Ovary (tissue), 9 donors: ENCODE measurements around the gene SOS2. TPM values are rescaled to one million over a fixed set of nuclear protein-coding genes. Genes with fewer than 3 reads are reported as not detected.

ENCODE experiments used
- DNase-seq, 5 donors: peaks; one replicate each; pipeline ENCODE4 v3.0.0-alpha.2; 2019 to 2020
- H3K27ac ChIP-seq, 2 donors: fragments of 200-600 bp; one replicate each; pipeline versions ENCODE4 v1.5.1 to v1.8.0; 2019 to 2022
- H3K27me3 ChIP-seq: fragments of 200-600 bp; one replicate; pipeline ENCODE4 v1.8.0; 2022
- H3K36me3 ChIP-seq: fragments of 200-600 bp; sonication (generic); one replicate; pipeline ENCODE4 v1.5.1; 2019
- H3K4me1 ChIP-seq: one replicate; pipeline ENCODE4 v1.8.1; 2013; ENCODE audit warnings: mild to moderate bottlenecking, moderate library complexity; ENCODE audit not compliant: insufficient read depth
- H3K4me3 ChIP-seq: fragments of 200-600 bp; sonication (generic); one replicate; pipeline ENCODE4 v1.5.1; 2017
- H3K9me3 ChIP-seq, 2 donors: fragments of 200-600 bp in 1 of 2; sonication (generic) in 1 of 2; one replicate each; pipeline versions ENCODE4 v1.5.1 to v1.8.1; 2013 to 2019; ENCODE audit warnings: mild to moderate bottlenecking in 1 of 2, moderate library complexity in 1 of 2
- CTCF ChIP-seq, 3 donors: fragments of 450-650 bp in 2 of 3; fragments of 200-600 bp in 1 of 3; IDR thresholded peaks; one replicate each; pipeline versions ENCODE4 v1.5.1 to v1.8.0; 2016 to 2022; ENCODE audit warnings: antibody characterized with exemption in 3 of 3, mild to moderate bottlenecking in 1 of 3
- EP300 ChIP-seq: sonication (generic); formaldehyde crosslinking; IDR thresholded peaks from one replicate; pipeline ENCODE4 v1.6.1; 2017; ENCODE audit warnings: antibody characterized with exemption
- POLR2A ChIP-seq: fragments of 450-650 bp; IDR thresholded peaks from one replicate; pipeline ENCODE4 v1.6.1; 2017; ENCODE audit warnings: antibody characterized with exemption, mild to moderate bottlenecking, moderate library complexity
- WGBS, 3 donors: extraction: QIAGEN DNeasy Blood & Tissue Kit in 1 of 3; methylation state at CpG; one replicate each; pipeline versions ENCODE4 v1.1.5 to v1.1.7; 2013 to 2017; 5-methylcytosine and 5-hydroxymethylcytosine counted together
- intact Hi-C, 4 donors: fragments of 100-400 bp; cut with DNase I; formaldehyde crosslinking; loops; one replicate each; pipeline versions ENCODE4 v1.11.0 to v1.15.1; 2022 to 2023
- polyA plus RNA-seq, 2 donors: library from polyadenylated mRNA; stranded (reverse); fragments of 200-250 nt in 1 of 2; fragments of 350-450 nt in 1 of 2; fragmentation: Illumina TruSeq in 1 of 2; extraction: RNeasy Lipid Tissue Mini Kit (QIAGEN cat#74804) in 1 of 2; gene quantifications; one replicate each; pipeline ENCODE4 v1.2.3, GENCODE V29; 2013 to 2014
- total RNA-seq, 7 donors: library from RNA; depleted of rRNA in 2 of 7; stranded (reverse); fragments of >200 nt in 2 of 7; fragmentation: NEBNext Ultra II Directional in 3 of 7; extraction: Animal tissue kit (Norgen Biotek cat#: 25700) in 3 of 7; gene quantifications; one replicate each; pipeline versions ENCODE4 v1.1.0 to v1.2.4, GENCODE V29; 2016 to 2023
- donor health status: DM: no; HTN: no; CAD: no; lungs with moderate emphysema.
- donor health status: DM: no; HTN: no; CAD: no.
- donor health status: Bipolar disorder and iron deficiency.
- donor health status: DM: yes; HTN: yes; CAD: no.
- donor health status: DM: no; HTN: no; CAD: no.
- donor health status: DM: yes; HTN: yes; CAD: no.

SOS2 gene
- total and polyA plus RNA-seq, 9 donors = 10.2 to 29.3 (median 26.7) TPM

DNA sequence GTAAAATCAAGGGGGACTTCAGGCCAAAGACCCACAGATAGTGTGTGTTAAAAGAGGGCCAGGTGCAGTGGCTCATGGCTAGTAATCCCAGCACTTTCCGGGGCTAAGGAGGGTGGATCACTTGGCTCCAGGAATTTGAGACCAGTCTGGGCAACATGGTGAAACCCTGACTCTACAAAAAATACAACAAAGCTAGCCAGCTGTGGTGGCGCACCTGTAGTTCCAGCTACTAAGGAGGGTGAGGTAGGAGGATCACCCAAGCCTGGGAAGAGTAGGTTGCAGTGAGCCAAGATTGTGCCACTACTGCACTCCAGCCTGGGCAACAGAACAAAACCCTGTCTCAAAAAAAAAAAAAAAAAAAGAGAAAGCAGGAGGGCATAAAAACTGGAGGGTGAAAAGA lies 123.5 kb downstream of the SOS2 start:
- WGBS, 3 donors = 52 to 72% (median 61%) methylated on average over 2 of the region's 2 CpGs
- H3K27ac ChIP-seq = no peak overlapping the region

DNA sequence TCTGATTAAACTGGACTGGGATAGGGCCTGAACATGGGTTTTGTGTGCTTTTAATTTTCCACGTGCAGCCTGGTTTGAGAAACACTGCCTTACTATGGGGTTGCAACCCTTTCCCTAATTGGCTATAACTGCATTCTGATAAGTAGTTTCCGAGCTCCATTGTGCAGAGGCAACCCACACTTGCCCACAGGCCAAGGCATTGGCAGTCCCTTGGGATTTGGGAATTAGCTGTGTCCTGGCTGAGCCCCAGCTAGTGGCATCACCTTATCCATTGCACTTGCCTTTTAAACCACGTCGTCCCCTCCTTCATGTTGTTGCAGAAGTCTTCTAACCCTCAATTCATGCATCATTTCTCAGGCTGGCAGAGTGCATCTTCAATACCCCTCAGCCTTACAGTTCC lies 125.2 kb downstream of the SOS2 start:
- Histone ChIP-seq H3K36me3 (no peaks in the 10 kb centered on the region), H3K9me3 (no peaks in the 10 kb centered on the region), H3K27me3 (no peaks in the 10 kb centered on the region), H3K4me3 (no peak overlapping the region), H3K27ac (no peak overlapping the region), H3K4me1 (no peaks in the 10 kb centered on the region)
- no peak for TF ChIP-seq EP300
- intact Hi-C loops = loop anchor here in 3 of 4 donors (10.0 kb wide), 2 partner anchors 221 to 241 kb away; no protein-coding TSS in a partner anchor
- WGBS, 3 donors = 57 to 66% (median 61%) methylated on average over 4 of the region's 4 CpGs
- no peak for DNase-seq

More for the DNA sequence above, 123.5 kb downstream of the SOS2 start:
- no peaks in the 10 kb centered on the region for H3K9me3 ChIP-seq
- no peaks in the 10 kb centered on the region for H3K36me3 ChIP-seq
- H3K27me3 ChIP-seq = no peaks in the 10 kb centered on the region
- intact Hi-C loops = loop anchor here in 3 of 4 donors (10.0 kb wide), 2 partner anchors 223 to 243 kb away; no protein-coding TSS in a partner anchor
- no peak overlapping the region for H3K4me3 ChIP-seq
- no peak for DNase-seq
- no peaks in the 10 kb centered on the region for H3K4me1 ChIP-seq
- TF ChIP-seq EP300 (no peak), POLR2A (no peak)

GRCh38 chr14:50103558-50103957 lies 127.8 kb downstream of the SOS2 start:
- DNase-seq = no peak
- Histone ChIP-seq H3K9me3 (no peaks in the 10 kb centered on the region), H3K4me3 (no peak overlapping the region), H3K27me3 (no peaks in the 10 kb centered on the region), H3K27ac (no peak overlapping the region), H3K36me3 (no peaks in the 10 kb centered on the region), H3K4me1 (no peaks in the 10 kb centered on the region)
- WGBS, 3 donors = 34 to 71% (median 54%) methylated on average over 6 of the region's 6 CpGs
- intact Hi-C loops = loop anchor here (5.0 to 10.0 kb wide), 3 partner anchors 219 to 239 kb away; no protein-coding TSS in a partner anchor
- TF ChIP-seq CTCF (IDR thresholded peaks at IDR 0.05) (no peak), EP300 (no peak), POLR2A (no peak)

DNA sequence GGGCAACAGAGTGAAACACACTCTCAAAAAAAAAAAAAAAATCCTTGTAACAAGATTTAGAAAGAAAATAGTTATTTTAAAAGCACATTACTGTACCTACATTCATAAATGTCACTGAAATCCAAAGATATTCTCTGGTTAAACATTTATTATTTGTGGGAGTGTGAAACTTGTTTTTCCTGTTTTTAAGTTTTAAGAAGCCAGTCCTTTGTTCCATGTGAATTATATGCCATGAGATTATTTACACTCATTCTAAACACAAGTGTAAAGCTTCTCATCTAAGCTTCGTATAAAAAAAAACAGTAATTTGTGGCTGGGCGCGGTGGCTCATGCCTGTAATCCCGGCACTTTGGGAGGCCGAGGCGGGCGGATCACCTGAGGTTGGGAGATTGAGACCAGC lies 130.0 kb downstream of the SOS2 start:
- Histone ChIP-seq H3K27me3 (no peaks in the 10 kb centered on the region), H3K27ac (no peak overlapping the region), H3K9me3 (no peaks in the 10 kb centered on the region), H3K4me3 (no peak overlapping the region), H3K36me3 (no peaks in the 10 kb centered on the region), H3K4me1 (no peaks in the 10 kb centered on the region)
- intact Hi-C loops = loop anchor here (5.0 to 10.0 kb wide), 3 partner anchors 217 to 237 kb away; no protein-coding TSS in a partner anchor
- WGBS, 3 donors = 95 to 98% (median 96%) methylated on average over 7 of the region's 7 CpGs
- TF ChIP-seq EP300 (no peak), CTCF (IDR thresholded peaks at IDR 0.05) (no peak), POLR2A (no peak)
- no peak for DNase-seq

- WGBS, 3 donors = 94 to 100% (median 95%) methylated on average over 2 of the region's 2 CpGs
- Histone ChIP-seq H3K27me3 (no peaks in the 10 kb centered on the region), H3K27ac (no peak overlapping the region), H3K36me3 (no peaks in the 10 kb centered on the region), H3K4me3 (no peak overlapping the region), H3K4me1 (no peaks in the 10 kb centered on the region), H3K9me3 (no peaks in the 10 kb centered on the region)
- TF ChIP-seq POLR2A (no peak), EP300 (no peak), CTCF (IDR thresholded peaks at IDR 0.05) (no peak)
- intact Hi-C loops = loop anchor here (5.0 to 10.0 kb wide), 3 partner anchors 216 to 236 kb away; no protein-coding TSS in a partner anchor
- no peak for DNase-seq
These were observed 130.6 kb downstream of the SOS2 start for GRCh38 chr14:50100805-50101204.
